ENCODE results near the gene CHMP5. TPM values are rescaled to one million over a fixed set of nuclear protein-coding genes. Genes with fewer than 3 reads are reported as not detected.

The CHMP5 gene
- total RNA-seq, 2 experiments from 2014 or later, result 17.4 to 18.6 TPM

GRCh38 chr9:33246269-33246860, 18.5 kb upstream of the CHMP5 start:
- intact Hi-C loops (cut with DNase I, micrococcal nuclease), result no loop called here
- no peaks in the 10 kb centered on the region for H3K27me3 Mint-ChIP-seq
- Histone ChIP-seq H3K36me3 (ENCODE audit: insufficient read depth, low read length) (peaks cover 9% of the 10 kb centered on the region), H3K27me3 (ENCODE audit: control insufficient read depth in 1 of 2, insufficient read depth in 2 of 2, low read length in 2 of 2) (no peaks in the 10 kb centered on the region), H3K4me3 (ENCODE audit: low read length) (no peak overlapping the region), H3K9me3 (ENCODE audit: control insufficient read depth in 1 of 2, insufficient read depth in 1 of 2, low read length in 2 of 2) (no peaks in the 10 kb centered on the region), H3K4me1 (ENCODE audit: insufficient read depth, low read length) (no peaks in the 10 kb centered on the region), H3K27ac (ENCODE audit: low read depth in 1 of 2, low read length in 2 of 2) (no peak overlapping the region)
- ATAC-seq (ENCODE audit: poor library complexity), result no peak
- TF ChIP-seq CTCF (IDR thresholded peaks at IDR 0.05), result no peak
- H3K4me1 Mint-ChIP-seq (ENCODE audit: low read depth), result no peaks in the 10 kb centered on the region
- no peak overlapping the region for H3K27ac Mint-ChIP-seq
- DNase-seq, result peak in 1 of 14 experiments; percentile 1
- peaks cover 37% of the 10 kb centered on the region for H3K36me3 Mint-ChIP-seq (ENCODE audit: low read depth)
- H3K4me3 Mint-ChIP-seq, result no peak overlapping the region
- ChIA-PET POLR2A (no interaction called here), CTCF (no interaction called here)
- H3K9me3 Mint-ChIP-seq, result no peaks in the 10 kb centered on the region

- Mint-ChIP-seq H3K27me3 (no peaks in the 10 kb centered on the region), H3K9me3 (no peaks in the 10 kb centered on the region), H3K27ac (no peak overlapping the region), H3K4me1 (ENCODE audit: low read depth) (no peaks in the 10 kb centered on the region), H3K36me3 (ENCODE audit: low read depth) (peaks cover 53% of the 10 kb centered on the region), H3K4me3 (no peak overlapping the region)
- DNase-seq, result no peak
- H3K4me1 ChIP-seq (ENCODE audit: insufficient read depth, low read length), result no peaks in the 10 kb centered on the region
- no peaks in the 10 kb centered on the region for H3K27me3 ChIP-seq (ENCODE audit: control insufficient read depth in 1 of 2, insufficient read depth in 2 of 2, low read length in 2 of 2)
- TF ChIP-seq CTCF (IDR thresholded peaks at IDR 0.05), result no peak
- H3K4me3 ChIP-seq (ENCODE audit: low read length), result no peak overlapping the region
- no peak for ATAC-seq (ENCODE audit: poor library complexity)
- peaks cover 23% of the 10 kb centered on the region for H3K36me3 ChIP-seq (ENCODE audit: insufficient read depth, low read length)
- H3K9me3 ChIP-seq (ENCODE audit: control insufficient read depth in 1 of 2, insufficient read depth in 1 of 2, low read length in 2 of 2), result no peaks in the 10 kb centered on the region
- intact Hi-C loops (cut with DNase I, micrococcal nuclease), result no loop called here
- POLR2A ChIA-PET, result no interaction called here
- CTCF ChIA-PET, result no interaction called here
- H3K27ac ChIP-seq (ENCODE audit: low read depth in 1 of 2, low read length in 2 of 2), result no peak overlapping the region
Observed at GRCh38 chr9:33248606-33249005, 16.2 kb upstream of the CHMP5 start.

GRCh38 chr9:33249087-33249658, 15.7 kb upstream of the CHMP5 start:
- ATAC-seq (ENCODE audit: poor library complexity), result no peak
- no peak overlapping the region for H3K27ac ChIP-seq (ENCODE audit: low read depth in 1 of 2, low read length in 2 of 2)
- H3K36me3 ChIP-seq (ENCODE audit: insufficient read depth, low read length), result peaks cover 28% of the 10 kb centered on the region
- ChIA-PET POLR2A (no interaction called here), CTCF (no interaction called here)
- H3K4me1 ChIP-seq (ENCODE audit: insufficient read depth, low read length), result no peaks in the 10 kb centered on the region
- peaks cover 58% of the 10 kb centered on the region for H3K36me3 Mint-ChIP-seq (ENCODE audit: low read depth)
- H3K9me3 Mint-ChIP-seq, result no peaks in the 10 kb centered on the region
- H3K27me3 ChIP-seq (ENCODE audit: control insufficient read depth in 1 of 2, insufficient read depth in 2 of 2, low read length in 2 of 2), result no peaks in the 10 kb centered on the region
- H3K4me3 ChIP-seq (ENCODE audit: low read length), result no peak overlapping the region
- no peaks in the 10 kb centered on the region for H3K27me3 Mint-ChIP-seq
- H3K27ac Mint-ChIP-seq, result no peak overlapping the region
- no peak for DNase-seq
- H3K4me3 Mint-ChIP-seq, result no peak overlapping the region
- TF ChIP-seq CTCF (IDR thresholded peaks at IDR 0.05), result no peak
- H3K9me3 ChIP-seq (ENCODE audit: control insufficient read depth in 1 of 2, insufficient read depth in 1 of 2, low read length in 2 of 2), result no peaks in the 10 kb centered on the region
- no peaks in the 10 kb centered on the region for H3K4me1 Mint-ChIP-seq (ENCODE audit: low read depth)
- intact Hi-C loops (cut with DNase I, micrococcal nuclease), result no loop called here

Data from CD4-positive, alpha-beta T cell (primary cell).